Measurements from ENCODE around the gene GABARAPL1.

GRCh38 chr12:10247436-10248058 is 34.9 kb downstream of the GABARAPL1 start:
- TF ChIP-seq CTCF (IDR thresholded peaks at IDR 0.05) (no peak), EP300 (IDR thresholded peaks at IDR 0.05) (no peak), POLR2A (IDR thresholded peaks at IDR 0.05) (no peak)
